Smooth muscle cell (in vitro differentiated cells): ENCODE data around the gene PAX3. TPM values are rescaled to one million over a fixed set of nuclear protein-coding genes. Genes with fewer than 3 reads are reported as not detected.

Experiments
- DNase-seq: peaks from one replicate; lab custom pipeline; 2025; ENCODE audit not compliant: unreplicated experiment; lab: John Stamatoyannopoulos, UW
- H2AFZ ChIP-seq: fragments of 200-600 bp; sonication (generic); 2 replicates; pipeline ENCODE4 v1.6.0; 2016; ENCODE audit warnings: antibody characterized with exemption, low read depth, mild to moderate bottlenecking
- H3F3A ChIP-seq: fragments of 200-600 bp; sonication (generic); 2 replicates; pipeline ENCODE4 v1.6.0; 2017; ENCODE audit warnings: antibody characterized with exemption, low read depth
- H3K27ac ChIP-seq: fragments of 200-600 bp; sonication (generic); 2 replicates; pipeline ENCODE4 v1.5.1; 2016; ENCODE audit warnings: low read depth, mild to moderate bottlenecking
- H3K27me3 ChIP-seq: fragments of 200-600 bp; sonication (generic); 2 replicates; pipeline ENCODE4 v1.6.1; 2016; ENCODE audit warnings: low read depth, mild to moderate bottlenecking
- H3K36me3 ChIP-seq: fragments of 200-600 bp; sonication (generic); 2 replicates; pipeline ENCODE4 v1.5.1; 2016; ENCODE audit warnings: low read depth
- H3K4me1 ChIP-seq: fragments of 200-600 bp; sonication (generic); 2 replicates; pipeline ENCODE4 v1.5.1; 2016; ENCODE audit warnings: low read depth
- H3K4me2 ChIP-seq: fragments of 200-600 bp; sonication (generic); 2 replicates; pipeline ENCODE4 v1.6.0; 2016; ENCODE audit warnings: mild to moderate bottlenecking
- H3K4me3 ChIP-seq: fragments of 200-600 bp; sonication (generic); 2 replicates; pipeline ENCODE4 v1.5.1; 2016; ENCODE audit warnings: mild to moderate bottlenecking
- H3K79me2 ChIP-seq: fragments of 200-600 bp; sonication (generic); 2 replicates; pipeline ENCODE4 v1.6.0; 2016; ENCODE audit warnings: low read depth, mild to moderate bottlenecking
- H3K9ac ChIP-seq: fragments of 200-600 bp; sonication (generic); 2 replicates; pipeline ENCODE4 v1.6.0; 2016; ENCODE audit warnings: low read depth
- H3K9me3 ChIP-seq: fragments of 200-600 bp; sonication (generic); replicated peaks from 2 replicates; pipeline ENCODE4 v1.5.1; 2016; ENCODE audit warnings: low read depth
- H4K20me1 ChIP-seq: fragments of 200-600 bp; sonication (generic); 2 replicates; pipeline ENCODE4 v1.6.0; 2016; ENCODE audit warnings: low read depth
- CTCF ChIP-seq: fragments of 200-600 bp; sonication (generic); IDR thresholded peaks from 2 replicates; pipeline ENCODE4 v1.5.1; 2017; ENCODE audit warnings: borderline replicate concordance, mild to moderate bottlenecking, antibody characterized with exemption; ENCODE audit not compliant: insufficient read depth, poor library complexity, severe bottlenecking
- WGBS: methylation state at CpG from one replicate; pipeline ENCODE4 v1.1.7; 2016; ENCODE audit warnings: low lambda C conversion rate; 5-methylcytosine and 5-hydroxymethylcytosine counted together
- polyA plus RNA-seq: library from polyadenylated mRNA; unstranded; fragments of >200 nt; fragmentation: Nextera tagmentation; extraction: Ambion mirVana; gene quantifications from 2 replicates; pipeline ENCODE4 v1.2.1, GENCODE V29; 2016
- total RNA-seq: library from RNA; depleted of rRNA; stranded (reverse); fragments of >200 nt; gene quantifications from 2 replicates; pipeline ENCODE4 v1.2.3, GENCODE V29; 2014

PAX3 gene
- 0.94 TPM in 1 of 2 replicates, not detected in the other for total RNA-seq
- not detected in 2 replicates for polyA plus RNA-seq

DNA sequence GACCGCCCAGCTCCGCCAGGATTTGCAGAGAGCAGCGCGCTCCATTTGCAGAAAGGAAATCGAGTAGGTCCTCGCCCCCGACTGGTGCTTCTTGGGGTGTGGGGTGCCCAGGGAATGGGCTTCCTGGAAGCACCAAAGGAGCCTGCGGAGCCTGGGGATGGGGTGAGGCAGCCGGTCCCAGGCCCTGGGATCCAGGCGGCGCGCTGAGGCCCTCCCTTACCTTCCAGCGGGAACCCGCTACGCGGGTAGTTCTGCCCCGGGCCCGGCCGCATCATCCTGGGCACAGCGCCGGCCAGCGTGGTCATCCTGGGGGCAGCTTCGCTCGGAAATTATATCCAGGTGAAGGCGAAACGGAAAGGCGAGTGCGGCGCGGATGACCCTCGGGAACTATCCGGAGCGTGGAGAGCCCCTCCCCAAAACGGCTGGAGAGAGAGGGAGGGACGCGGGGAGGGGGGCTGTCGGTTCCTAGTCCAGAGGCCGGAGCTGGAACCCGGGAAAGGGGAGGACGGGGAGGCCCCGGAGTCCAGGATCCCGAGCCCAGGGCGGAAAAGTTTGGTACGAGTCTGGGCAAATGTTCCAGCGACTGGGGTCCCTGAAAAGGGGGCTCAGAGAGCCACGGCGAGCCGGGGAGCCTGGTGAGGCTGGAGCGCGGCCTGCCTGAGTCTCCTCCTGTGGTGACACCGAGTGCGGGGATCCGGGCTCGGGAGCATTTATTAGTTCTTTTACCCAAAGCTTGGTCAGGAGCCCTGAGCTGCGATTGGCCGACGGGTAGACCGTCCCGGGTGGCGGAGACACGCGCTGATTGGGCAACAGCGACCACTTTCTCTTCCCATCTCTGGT is at the start of gene PAX3:
PAX3 (minus strand) TSS at position 688 of the 840 bp plus-strand sequence; CDS start at position 305, 383 bp downstream.
- H3K9me3 ChIP-seq: no peaks in the 10 kb centered on the region
- H3K27ac ChIP-seq: no peak within 1 kb of the TSS
- peak within 1 kb of the TSS; percentile 81 for H3K4me2 ChIP-seq
- 2% methylated on average over 62 of the region's 63 CpGs for WGBS
- H3K9ac ChIP-seq: no peak within 1 kb of the TSS
- no peaks in the 10 kb centered on the region for H3K36me3 ChIP-seq
- DNase-seq: no peak
- H2AFZ ChIP-seq: peak within 1 kb of the TSS; percentile 45
- TF ChIP-seq CTCF: no peak
- H3K79me2 ChIP-seq: no peaks in the 10 kb centered on the region
- H3K4me1 ChIP-seq: peaks cover 48% of the 10 kb centered on the region
- peaks cover 100% of the 10 kb centered on the region for H3K27me3 ChIP-seq
- H3K4me3 ChIP-seq: peak within 1 kb of the TSS; percentile 26
- no peaks in the 10 kb centered on the region for H3F3A ChIP-seq
- no peaks in the 10 kb centered on the region for H4K20me1 ChIP-seq

- Histone ChIP-seq H3K27ac (no peak overlapping the region), H3K27me3 (no peaks in the 10 kb centered on the region), H3K79me2 (no peaks in the 10 kb centered on the region), H4K20me1 (no peaks in the 10 kb centered on the region), H3K36me3 (no peaks in the 10 kb centered on the region), H3K9ac (no peak overlapping the region), H2AFZ (no peak overlapping the region), H3F3A (no peaks in the 10 kb centered on the region), H3K4me1 (no peaks in the 10 kb centered on the region), H3K4me3 (no peak overlapping the region), H3K4me2 (no peak overlapping the region), H3K9me3 (no peaks in the 10 kb centered on the region)
- 69% methylated on average over 1 of the region's 1 CpG for WGBS
- no peak for TF ChIP-seq CTCF
- DNase-seq: no peak
These were observed 42.5 kb upstream of the PAX3 start for GRCh38 chr2:222341331-222341730.

GRCh38 chr2:222338374-222338773 is 39.6 kb upstream of the PAX3 start:
- no peaks in the 10 kb centered on the region for H3K27me3 ChIP-seq
- H3K9ac ChIP-seq: no peak overlapping the region
- H3F3A ChIP-seq: no peaks in the 10 kb centered on the region
- WGBS: 93% methylated on average over 1 of the region's 1 CpG
- H3K4me2 ChIP-seq: no peak overlapping the region
- no peak for TF ChIP-seq CTCF
- DNase-seq: no peak
- no peaks in the 10 kb centered on the region for H3K36me3 ChIP-seq
- no peak overlapping the region for H2AFZ ChIP-seq
- no peak overlapping the region for H3K27ac ChIP-seq
- peaks cover 3% of the 10 kb centered on the region for H3K9me3 ChIP-seq
- no peaks in the 10 kb centered on the region for H3K79me2 ChIP-seq
- H4K20me1 ChIP-seq: no peaks in the 10 kb centered on the region
- no peaks in the 10 kb centered on the region for H3K4me1 ChIP-seq
- H3K4me3 ChIP-seq: no peak overlapping the region

GRCh38 chr2:222336931-222337330 is 38.1 kb upstream of the PAX3 start:
- Histone ChIP-seq H3K27ac (no peak overlapping the region), H3K9me3 (peaks cover 3% of the 10 kb centered on the region), H3K79me2 (no peaks in the 10 kb centered on the region), H3K4me3 (no peak overlapping the region), H3K4me1 (no peaks in the 10 kb centered on the region), H3K9ac (no peak overlapping the region), H3K4me2 (no peak overlapping the region), H3K27me3 (no peaks in the 10 kb centered on the region), H3K36me3 (no peaks in the 10 kb centered on the region), H3F3A (no peaks in the 10 kb centered on the region), H2AFZ (no peak overlapping the region), H4K20me1 (no peaks in the 10 kb centered on the region)
- no peak for DNase-seq
- TF ChIP-seq CTCF: no peak
